Activated T-helper 2 cell treated with anti-CD3 and anti-CD28 coated beads, Interferon-gamma antibody, Interleukin-2, Interleukin-4, amounts not matched to agents 10 μg/mL and 5 μg/mL and 100 μg/mL, durations not matched to agents 14 hours and 24 hours and 36 hours (primary cell): ENCODE data around the gene GMPR2. TPM values are rescaled to one million over a fixed set of nuclear protein-coding genes. Genes with fewer than 3 reads are reported as not detected.
"Not testable (repeated sequence)": the region's sequence is repeated elsewhere in the genome, so short reads cannot be mapped to it uniquely, and the experiment has no call there.

Source experiments
- DNase-seq: peaks from one replicate; pipeline ENCODE4 v3.0.0; 2021; ENCODE audit warnings: low spot score
- H3K27ac Mint-ChIP-seq: one replicate; pipeline ENCODE4 v1.8.0; 2021; ENCODE audit warnings: mixed read lengths
- H3K27me3 Mint-ChIP-seq: one replicate; pipeline ENCODE4 v1.8.0; 2021; ENCODE audit warnings: low read depth, mixed read lengths
- H3K36me3 Mint-ChIP-seq: one replicate; pipeline ENCODE4 v1.8.0; 2021; ENCODE audit warnings: low read depth, mixed read lengths
- H3K4me1 Mint-ChIP-seq: one replicate; pipeline ENCODE4 v1.8.0; 2021; ENCODE audit warnings: low read depth, mixed read lengths
- H3K4me3 Mint-ChIP-seq: one replicate; pipeline ENCODE4 v1.8.0; 2021; ENCODE audit warnings: low read depth, mild to moderate bottlenecking, moderate library complexity, mixed read lengths
- H3K9me3 Mint-ChIP-seq: one replicate; pipeline ENCODE4 v1.8.0; 2021; ENCODE audit warnings: mixed read lengths
- intact Hi-C: fragments of 100-400 bp; cut with micrococcal nuclease; formaldehyde crosslinking; loops from one replicate; pipeline ENCODE4 v1.15.1; 2023
- total RNA-seq: library from RNA; stranded (reverse); gene quantifications from 2 replicates; pipeline ENCODE4 v1.2.3, GENCODE V29; 2022

The GMPR2 gene
- total RNA-seq, 1 donor from 2014 or later = 43.8 TPM

DNA sequence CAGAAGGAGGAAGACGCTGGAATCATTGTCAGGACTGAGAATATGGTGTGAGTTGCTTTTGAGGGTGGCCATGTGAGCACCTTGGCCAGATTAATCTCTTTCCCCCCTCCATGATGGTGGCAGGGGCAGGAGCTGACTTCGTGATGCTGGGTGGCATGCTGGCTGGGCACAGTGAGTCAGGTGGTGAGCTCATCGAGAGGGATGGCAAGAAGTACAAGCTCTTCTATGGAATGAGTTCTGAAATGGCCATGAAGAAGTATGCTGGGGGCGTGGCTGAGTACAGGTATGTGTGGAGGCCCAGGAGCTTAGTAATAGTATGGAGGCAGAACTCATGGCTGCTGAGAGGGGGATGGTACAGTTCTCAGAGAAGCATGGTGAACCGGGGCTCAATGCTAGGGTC is 5.4 kb downstream of the GMPR2 start:
- intact Hi-C loops = no loop called here
- peaks cover 73% of the 10 kb centered on the region for H3K36me3 Mint-ChIP-seq
- peaks cover 61% of the 10 kb centered on the region for H3K4me1 Mint-ChIP-seq
- peak overlapping the region; percentile 14 for H3K27ac Mint-ChIP-seq
- H3K4me3 Mint-ChIP-seq = no peak overlapping the region
- H3K27me3 Mint-ChIP-seq = no peaks in the 10 kb centered on the region
- H3K9me3 Mint-ChIP-seq = no peaks in the 10 kb centered on the region
- DNase-seq = no peak

DNA sequence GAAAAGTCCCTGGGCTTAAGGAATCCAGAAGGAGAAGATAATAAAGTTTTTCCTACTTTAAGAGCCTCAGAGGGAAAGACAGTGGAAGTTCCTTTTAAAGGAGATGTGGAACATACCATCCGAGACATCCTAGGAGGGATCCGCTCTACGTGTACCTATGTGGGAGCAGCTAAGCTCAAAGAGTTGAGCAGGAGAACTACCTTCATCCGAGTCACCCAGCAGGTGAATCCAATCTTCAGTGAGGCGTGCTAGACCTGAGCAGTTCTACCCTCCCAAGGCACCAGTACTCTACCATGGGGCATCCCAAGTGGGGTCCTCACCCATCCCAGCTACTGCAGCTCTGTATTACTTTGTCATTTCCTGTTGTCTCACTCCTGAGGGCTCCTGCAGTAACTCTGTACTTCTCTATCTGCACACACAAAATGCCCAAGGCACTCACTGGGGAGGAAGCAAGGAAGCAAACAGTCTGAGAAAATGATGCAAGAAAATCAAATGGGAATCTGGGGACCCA is 5.9 kb downstream of the GMPR2 start:
- Mint-ChIP-seq H3K9me3 (no peaks in the 10 kb centered on the region), H3K36me3 (peaks cover 72% of the 10 kb centered on the region), H3K27ac (no peak overlapping the region), H3K4me1 (peaks cover 61% of the 10 kb centered on the region), H3K4me3 (no peak overlapping the region), H3K27me3 (no peaks in the 10 kb centered on the region)
- intact Hi-C loops = no loop called here
- DNase-seq = no peak

DNA sequence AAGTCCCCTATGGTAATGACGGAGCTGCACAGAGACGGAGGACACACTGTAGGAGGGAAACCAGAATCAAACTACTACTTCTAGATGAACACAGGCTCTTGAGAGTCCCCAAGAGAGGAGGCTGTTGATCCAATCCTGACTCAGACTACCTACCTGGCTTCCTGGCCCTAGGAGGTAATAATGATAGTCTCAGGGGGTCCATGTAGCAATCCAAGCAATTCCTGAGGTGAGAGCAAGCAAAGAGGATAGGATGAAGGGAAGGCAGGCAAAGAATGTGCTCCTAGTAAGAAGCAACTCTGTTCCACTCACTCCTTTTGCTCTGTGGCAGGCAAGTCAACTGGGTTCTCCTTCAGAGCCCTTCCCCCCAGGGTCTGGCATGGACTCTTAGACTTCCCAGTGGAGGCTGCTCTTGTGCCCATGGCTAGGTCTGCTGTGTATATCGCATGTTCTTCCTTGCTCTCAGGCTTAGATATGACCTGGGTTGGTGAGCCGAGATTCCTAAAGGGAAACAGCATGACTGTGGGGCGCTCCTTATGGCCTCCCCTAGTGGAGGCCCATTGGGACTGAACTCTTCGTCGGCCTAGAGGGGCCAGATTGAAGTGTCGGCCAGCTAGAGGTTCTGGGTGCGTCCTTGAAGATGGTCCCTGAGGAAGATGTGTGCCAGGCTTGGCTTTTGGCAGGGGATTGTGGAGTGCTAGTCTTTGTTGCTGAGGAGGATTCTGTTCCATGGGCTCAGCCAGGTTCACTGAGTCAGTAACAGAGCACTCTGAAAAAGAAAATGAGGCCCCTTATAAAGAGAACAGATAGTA is 7.6 kb downstream of the GMPR2 start:
- peaks cover 57% of the 10 kb centered on the region for H3K36me3 Mint-ChIP-seq
- no peaks in the 10 kb centered on the region for H3K9me3 Mint-ChIP-seq
- no peaks in the 10 kb centered on the region for H3K27me3 Mint-ChIP-seq
- H3K27ac Mint-ChIP-seq = no peak overlapping the region
- no peak for DNase-seq
- intact Hi-C loops = no loop called here
- H3K4me1 Mint-ChIP-seq = peaks cover 54% of the 10 kb centered on the region
- H3K4me3 Mint-ChIP-seq = peak overlapping the region; percentile 86

DNA sequence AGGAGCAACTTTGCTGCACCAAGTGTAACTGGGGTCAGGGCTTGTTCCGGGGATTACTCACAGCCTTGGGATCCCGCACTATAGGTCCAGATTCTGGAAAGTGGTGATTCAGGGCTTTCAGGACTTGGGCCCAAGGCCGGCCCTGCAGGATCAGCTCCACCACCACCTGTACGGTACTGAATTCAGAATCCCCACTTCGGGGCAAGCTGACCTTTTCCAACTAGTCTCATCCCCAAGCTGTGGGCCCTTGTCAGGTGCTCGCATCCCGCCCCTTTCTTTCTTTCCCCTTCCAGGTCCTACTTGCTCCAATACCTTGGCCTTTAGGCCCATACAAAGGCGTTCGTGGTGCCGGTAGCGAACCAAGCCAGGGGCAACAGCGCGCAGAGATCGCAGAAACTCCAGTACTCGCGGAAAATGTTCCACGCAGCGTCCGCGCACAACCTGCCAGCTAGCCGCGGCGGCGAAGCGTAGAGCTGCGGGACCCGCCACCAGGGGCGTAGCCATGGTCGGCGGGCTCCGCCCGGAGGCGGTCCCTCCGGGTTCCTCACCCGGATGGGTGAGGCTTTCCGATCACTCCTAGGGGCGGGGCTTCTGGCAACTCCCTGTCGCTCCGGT is 9.2 kb downstream of the GMPR2 start:
- Mint-ChIP-seq H3K4me3 (peak overlapping the region; percentile 86), H3K9me3 (no peaks in the 10 kb centered on the region), H3K27me3 (no peaks in the 10 kb centered on the region), H3K27ac (peak overlapping the region; percentile 98), H3K4me1 (peaks cover 46% of the 10 kb centered on the region), H3K36me3 (peaks cover 42% of the 10 kb centered on the region)
- DNase-seq = peak; percentile 93
- intact Hi-C loops = loop anchor here (1.0 to 2.0 kb wide), 6 partner anchors 10 to 189 kb away; partner anchors contain the start of genes CHMP4A, GMPR2, NEDD8 and RABGGTA

DNA sequence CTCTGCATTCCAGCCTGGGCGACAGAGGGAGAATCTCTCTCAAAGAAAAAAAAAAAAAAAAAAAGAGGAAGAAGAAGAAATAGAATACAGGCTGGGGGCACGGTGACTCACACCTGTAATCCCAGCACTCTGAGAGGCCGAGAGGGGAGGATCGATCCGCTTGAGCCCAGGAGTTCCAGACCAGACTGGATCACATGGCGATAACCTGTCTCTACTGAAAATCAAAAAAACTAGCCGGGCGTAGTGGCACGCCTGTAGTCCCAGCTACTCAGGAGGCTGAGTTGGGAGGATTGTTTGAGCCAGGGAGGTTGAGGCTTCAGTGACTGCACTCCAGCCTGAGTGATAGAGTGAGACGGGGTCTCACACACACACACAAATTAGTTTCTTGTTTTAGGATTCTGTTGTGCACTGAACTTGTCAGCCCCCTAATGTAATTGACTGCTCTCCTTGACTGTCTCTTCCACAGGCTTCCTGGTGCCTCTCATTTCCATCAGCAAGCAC is 10.7 kb downstream of the GMPR2 start:
- peak overlapping the region; percentile 86 for H3K4me3 Mint-ChIP-seq
- peak overlapping the region; percentile 98 for H3K27ac Mint-ChIP-seq
- peaks cover 28% of the 10 kb centered on the region for H3K36me3 Mint-ChIP-seq
- H3K4me1 Mint-ChIP-seq = peaks cover 46% of the 10 kb centered on the region
- no peaks in the 10 kb centered on the region for H3K9me3 Mint-ChIP-seq
- intact Hi-C loops = loop anchor here (1.0 to 2.0 kb wide), 3 partner anchors 49 to 187 kb away; partner anchors contain the start of gene TM9SF1
- DNase-seq = no peak
- no peaks in the 10 kb centered on the region for H3K27me3 Mint-ChIP-seq

DNA sequence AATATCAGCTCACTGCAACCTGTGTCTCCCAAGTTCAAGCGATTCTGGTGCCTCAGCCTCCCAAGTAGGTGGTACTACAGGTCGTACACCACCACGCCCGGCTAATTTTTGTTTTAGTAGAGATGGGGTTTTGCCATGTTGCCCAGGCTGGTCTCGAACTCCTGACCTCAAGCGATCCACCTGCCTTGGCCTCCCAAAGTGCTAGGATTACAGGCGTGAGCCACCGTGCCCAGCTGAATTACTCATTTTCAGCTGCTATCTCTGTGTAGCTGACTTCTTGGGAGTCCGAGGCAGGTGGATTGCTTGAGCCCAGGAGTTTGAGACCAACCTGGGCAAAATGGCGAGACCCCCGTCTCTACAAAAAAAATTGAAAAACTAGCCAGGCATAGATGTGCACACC is 12.6 kb downstream of the GMPR2 start:
- peaks cover 13% of the 10 kb centered on the region for H3K36me3 Mint-ChIP-seq
- H3K9me3 Mint-ChIP-seq, H3K4me3 Mint-ChIP-seq, H3K27ac Mint-ChIP-seq, DNase-seq, H3K27me3 Mint-ChIP-seq, intact Hi-C loops: not testable (repeated sequence)
- H3K4me1 Mint-ChIP-seq = peaks cover 50% of the 10 kb centered on the region

DNA sequence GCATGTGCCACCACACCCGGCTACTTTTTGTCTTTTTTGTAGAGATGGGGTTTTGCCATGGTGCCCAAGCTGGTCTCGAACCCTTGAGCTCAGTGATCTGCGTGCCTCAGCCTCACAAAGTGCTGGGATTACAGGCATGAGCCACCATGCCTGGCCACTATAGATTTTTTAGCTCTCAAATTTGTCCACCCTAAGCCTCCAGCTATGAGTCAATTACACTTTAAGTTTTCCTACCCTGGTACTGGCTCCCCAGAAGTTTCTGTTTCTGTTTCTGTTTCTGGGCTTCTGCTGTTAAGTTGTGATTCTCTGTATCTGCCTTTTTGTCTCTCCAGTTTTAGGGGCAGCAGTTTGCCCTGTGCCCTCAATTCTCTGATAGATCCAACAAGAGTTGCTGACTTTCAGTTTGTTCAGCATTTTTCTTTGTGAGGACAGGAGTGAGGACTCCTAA is 14.1 kb downstream of the GMPR2 start:
- no peaks in the 10 kb centered on the region for H3K27me3 Mint-ChIP-seq
- peaks cover 5% of the 10 kb centered on the region for H3K36me3 Mint-ChIP-seq
- peak; percentile 32 for DNase-seq
- peaks cover 55% of the 10 kb centered on the region for H3K4me1 Mint-ChIP-seq
- peak overlapping the region; percentile 73 for H3K4me3 Mint-ChIP-seq
- H3K9me3 Mint-ChIP-seq = no peaks in the 10 kb centered on the region
- intact Hi-C loops = loop anchor here (1.0 kb wide), 1 partner anchor 28 kb away; no protein-coding TSS in a partner anchor
- H3K27ac Mint-ChIP-seq = peak overlapping the region; percentile 95

DNA sequence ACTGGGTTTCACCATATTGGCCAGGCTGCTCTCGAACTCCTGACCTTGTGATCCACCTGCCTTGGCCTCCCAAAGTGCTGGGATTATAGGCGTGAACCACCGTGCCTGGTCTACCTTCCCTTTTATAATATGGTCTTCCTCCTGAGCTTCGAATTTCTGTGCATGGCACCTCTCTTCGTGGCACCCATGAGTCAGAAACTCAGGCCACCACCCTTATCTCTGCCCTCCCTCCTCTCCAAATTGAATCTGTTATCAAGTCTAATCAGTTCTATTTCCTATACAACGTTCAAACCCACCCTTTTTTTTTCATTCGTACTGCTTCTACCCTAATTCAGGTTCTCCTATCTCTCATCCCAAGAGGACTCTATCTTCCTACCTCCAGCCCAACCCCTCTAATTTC is 14.7 kb downstream of the GMPR2 start:
- no peaks in the 10 kb centered on the region for H3K27me3 Mint-ChIP-seq

DNA sequence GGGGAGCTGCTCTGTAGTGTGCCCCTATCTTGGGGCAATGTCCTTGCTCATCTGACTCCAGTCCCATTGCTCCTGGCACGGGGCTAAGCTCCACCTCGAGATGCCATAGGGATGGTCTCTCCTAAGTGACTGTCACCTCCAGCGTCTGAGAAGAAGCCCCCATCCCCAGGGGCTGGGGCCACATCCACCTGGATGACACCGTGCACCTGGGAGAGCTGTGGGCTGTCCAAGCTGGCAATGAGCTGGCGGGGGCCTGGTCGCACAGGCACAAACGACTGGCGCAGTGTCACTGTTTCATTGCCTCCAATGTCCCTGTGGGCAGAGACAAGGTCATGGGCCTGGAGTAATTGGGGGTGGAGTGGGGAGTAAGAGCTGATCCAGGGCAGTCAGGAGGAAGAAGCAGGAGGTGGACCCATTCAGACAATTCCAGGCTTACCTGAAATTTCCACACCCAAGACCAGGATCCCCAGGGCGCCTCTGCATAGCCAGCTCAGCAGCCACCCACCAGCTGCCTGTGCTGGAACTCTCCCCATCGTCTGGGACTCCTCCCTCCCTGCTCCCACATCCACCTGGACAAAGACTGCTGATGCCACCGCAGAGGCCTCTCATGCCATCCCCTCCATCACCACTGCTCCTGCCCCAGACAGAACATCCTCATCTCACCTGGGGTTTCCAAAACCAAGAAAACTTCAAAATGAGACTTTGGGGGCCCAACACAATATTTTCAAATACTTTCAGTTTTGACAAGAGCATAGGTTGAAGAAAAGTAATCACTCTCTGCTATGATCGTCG is 16.7 kb downstream of the GMPR2 start:
- intact Hi-C loops = no loop called here
- H3K27ac Mint-ChIP-seq = no peak overlapping the region
- H3K27me3 Mint-ChIP-seq = no peaks in the 10 kb centered on the region
- peaks cover 11% of the 10 kb centered on the region for H3K36me3 Mint-ChIP-seq
- DNase-seq = no peak
- H3K4me3 Mint-ChIP-seq = no peak overlapping the region
- no peaks in the 10 kb centered on the region for H3K9me3 Mint-ChIP-seq
- peaks cover 43% of the 10 kb centered on the region for H3K4me1 Mint-ChIP-seq

More for the DNA sequence above, 14.7 kb downstream of the GMPR2 start:
- Mint-ChIP-seq H3K4me1 (peaks cover 53% of the 10 kb centered on the region), H3K36me3 (peaks cover 5% of the 10 kb centered on the region), H3K9me3 (no peaks in the 10 kb centered on the region), H3K27ac (peak overlapping the region; percentile 72), H3K4me3 (peak overlapping the region; percentile 32)
- no peak for DNase-seq
- intact Hi-C loops = loop anchor here (1.0 kb wide), 1 partner anchor 27 kb away; no protein-coding TSS in a partner anchor

DNA sequence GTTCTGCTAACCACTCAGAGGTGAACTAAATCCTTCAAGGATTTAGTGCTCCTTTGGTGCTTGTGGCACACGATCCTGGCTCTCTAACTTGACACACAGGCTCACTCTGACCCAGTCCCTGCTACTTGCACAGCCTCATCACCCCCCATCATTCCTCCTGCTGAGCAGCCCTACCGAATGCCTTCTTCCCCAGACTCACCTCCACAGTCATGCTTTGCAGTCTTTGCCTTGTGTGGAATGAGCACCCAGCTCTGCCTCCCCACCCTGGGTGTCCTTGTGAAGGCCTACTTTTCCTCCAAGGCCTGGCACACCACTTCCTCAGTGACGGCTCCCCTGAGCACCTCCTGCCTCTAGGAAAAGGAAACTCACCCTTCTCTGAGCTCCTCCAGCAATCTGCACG is 17.6 kb downstream of the GMPR2 start:
- DNase-seq = no peak
- no peak overlapping the region for H3K4me3 Mint-ChIP-seq
- intact Hi-C loops = no loop called here
- H3K4me1 Mint-ChIP-seq = peaks cover 40% of the 10 kb centered on the region
- H3K27ac Mint-ChIP-seq = peak overlapping the region; percentile 44
- H3K36me3 Mint-ChIP-seq = peaks cover 14% of the 10 kb centered on the region
- H3K9me3 Mint-ChIP-seq = no peaks in the 10 kb centered on the region
- H3K27me3 Mint-ChIP-seq = no peaks in the 10 kb centered on the region

DNA sequence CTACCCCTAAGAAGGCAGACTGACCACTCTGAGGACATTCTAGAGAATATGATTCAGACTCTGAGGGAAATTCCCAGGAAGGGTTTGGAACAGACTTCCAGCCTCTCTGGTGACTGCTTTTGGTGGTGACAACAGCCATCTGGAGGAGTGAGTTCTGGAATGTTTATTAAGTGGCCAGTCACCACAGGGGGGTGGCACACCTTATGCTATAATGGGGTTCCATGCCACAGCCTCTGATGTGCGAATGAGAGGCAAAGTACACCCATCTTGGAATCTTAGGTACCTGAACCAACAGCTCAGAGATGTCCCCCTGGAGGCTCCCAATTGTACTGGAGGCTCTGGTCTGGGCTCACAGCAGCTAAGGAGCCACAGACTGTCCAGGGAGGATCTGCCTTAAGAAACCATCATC is 19.2 kb downstream of the GMPR2 start:
- Mint-ChIP-seq H3K4me1 (peaks cover 37% of the 10 kb centered on the region), H3K4me3 (no peak overlapping the region), H3K27ac (no peak overlapping the region), H3K9me3 (no peaks in the 10 kb centered on the region), H3K36me3 (peaks cover 14% of the 10 kb centered on the region), H3K27me3 (no peaks in the 10 kb centered on the region)
- DNase-seq = no peak
- intact Hi-C loops = no loop called here
